Keratinocyte (primary cell): Measurements from ENCODE around the gene LRRC74B.

ENCODE experiments used
- EZH2 ChIP-seq: IDR thresholded peaks from one replicate; pipeline ENCODE4 v1.6.1; 2012; ENCODE audit warnings: inconsistent platforms, mild to moderate bottlenecking, low read length, moderate library complexity
- TF ChIP-seq, protein P1 (sequence below), 3 experiments: IDR thresholded peaks in 1 of 3; conservative IDR thresholded peaks in 1 of 3; optimal IDR thresholded peaks in 1 of 3; 2 replicates in 2 of 3; 3 replicates in 1 of 3; pipeline versions ENCODE3 to v1.5.1; 2011; ENCODE audit warnings: low read length in 3 of 3, mild to moderate bottlenecking in 3 of 3, moderate library complexity in 2 of 3, control low read depth in 1 of 3, inconsistent platforms in 1 of 3; ENCODE audit not compliant: insufficient read depth in 2 of 3; ENCODE audit errors: extremely low read depth in 1 of 3

DNA sequence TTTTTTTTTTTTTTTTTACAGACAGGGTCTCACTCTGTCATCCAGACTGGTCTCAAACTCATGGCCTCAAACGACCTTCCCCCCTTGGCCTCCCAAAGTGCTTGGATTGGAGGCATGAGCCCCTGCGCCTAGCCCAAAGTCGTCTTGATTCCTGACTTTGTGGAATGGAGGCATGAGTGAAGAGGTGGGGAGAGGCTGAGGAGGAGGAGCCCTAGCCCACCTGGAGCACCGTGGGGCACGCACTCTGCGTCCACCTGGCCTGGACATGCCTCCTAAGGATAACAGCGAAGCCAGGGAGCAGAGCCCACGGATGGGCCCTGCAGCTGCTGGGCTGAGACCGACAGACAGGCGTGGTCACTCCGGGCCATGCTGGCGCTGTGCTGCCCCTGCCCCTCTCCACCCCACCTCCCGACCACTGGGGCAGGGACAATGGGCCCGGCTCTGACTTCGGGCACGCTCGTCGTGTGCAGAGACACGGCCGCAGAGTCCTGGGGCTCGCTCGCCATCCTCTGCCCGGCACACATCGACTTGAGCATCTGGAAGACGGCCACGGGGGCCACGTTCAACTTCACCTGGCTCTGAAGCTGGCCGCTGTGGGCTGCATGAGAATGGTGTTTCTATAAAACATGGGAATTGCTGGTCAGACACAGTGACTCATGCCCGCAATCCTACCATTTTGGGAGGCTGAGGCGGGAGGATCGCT lies 34.8 kb downstream of the LRRC74B start:
- TF ChIP-seq, protein P1, sequence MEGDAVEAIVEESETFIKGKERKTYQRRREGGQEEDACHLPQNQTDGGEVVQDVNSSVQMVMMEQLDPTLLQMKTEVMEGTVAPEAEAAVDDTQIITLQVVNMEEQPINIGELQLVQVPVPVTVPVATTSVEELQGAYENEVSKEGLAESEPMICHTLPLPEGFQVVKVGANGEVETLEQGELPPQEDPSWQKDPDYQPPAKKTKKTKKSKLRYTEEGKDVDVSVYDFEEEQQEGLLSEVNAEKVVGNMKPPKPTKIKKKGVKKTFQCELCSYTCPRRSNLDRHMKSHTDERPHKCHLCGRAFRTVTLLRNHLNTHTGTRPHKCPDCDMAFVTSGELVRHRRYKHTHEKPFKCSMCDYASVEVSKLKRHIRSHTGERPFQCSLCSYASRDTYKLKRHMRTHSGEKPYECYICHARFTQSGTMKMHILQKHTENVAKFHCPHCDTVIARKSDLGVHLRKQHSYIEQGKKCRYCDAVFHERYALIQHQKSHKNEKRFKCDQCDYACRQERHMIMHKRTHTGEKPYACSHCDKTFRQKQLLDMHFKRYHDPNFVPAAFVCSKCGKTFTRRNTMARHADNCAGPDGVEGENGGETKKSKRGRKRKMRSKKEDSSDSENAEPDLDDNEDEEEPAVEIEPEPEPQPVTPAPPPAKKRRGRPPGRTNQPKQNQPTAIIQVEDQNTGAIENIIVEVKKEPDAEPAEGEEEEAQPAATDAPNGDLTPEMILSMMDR (optimal IDR thresholded peaks at IDR 0.05 in 1 of 3, IDR thresholded peaks at IDR 0.05 in 1 of 3, conservative IDR thresholded peaks at IDR 0.05 in 1 of 3; ENCODE audit: extremely low read depth in 1 of 3, insufficient read depth in 2 of 3, low read length in 3 of 3) = no peak
- no peak for TF ChIP-seq EZH2
